Measurements from ENCODE around the gene CSNK1G3.
"Not testable (repeated sequence)": the region's sequence is repeated elsewhere in the genome, so short reads cannot be mapped to it uniquely, and the experiment has no call there.

The CSNK1G3 gene

DNA sequence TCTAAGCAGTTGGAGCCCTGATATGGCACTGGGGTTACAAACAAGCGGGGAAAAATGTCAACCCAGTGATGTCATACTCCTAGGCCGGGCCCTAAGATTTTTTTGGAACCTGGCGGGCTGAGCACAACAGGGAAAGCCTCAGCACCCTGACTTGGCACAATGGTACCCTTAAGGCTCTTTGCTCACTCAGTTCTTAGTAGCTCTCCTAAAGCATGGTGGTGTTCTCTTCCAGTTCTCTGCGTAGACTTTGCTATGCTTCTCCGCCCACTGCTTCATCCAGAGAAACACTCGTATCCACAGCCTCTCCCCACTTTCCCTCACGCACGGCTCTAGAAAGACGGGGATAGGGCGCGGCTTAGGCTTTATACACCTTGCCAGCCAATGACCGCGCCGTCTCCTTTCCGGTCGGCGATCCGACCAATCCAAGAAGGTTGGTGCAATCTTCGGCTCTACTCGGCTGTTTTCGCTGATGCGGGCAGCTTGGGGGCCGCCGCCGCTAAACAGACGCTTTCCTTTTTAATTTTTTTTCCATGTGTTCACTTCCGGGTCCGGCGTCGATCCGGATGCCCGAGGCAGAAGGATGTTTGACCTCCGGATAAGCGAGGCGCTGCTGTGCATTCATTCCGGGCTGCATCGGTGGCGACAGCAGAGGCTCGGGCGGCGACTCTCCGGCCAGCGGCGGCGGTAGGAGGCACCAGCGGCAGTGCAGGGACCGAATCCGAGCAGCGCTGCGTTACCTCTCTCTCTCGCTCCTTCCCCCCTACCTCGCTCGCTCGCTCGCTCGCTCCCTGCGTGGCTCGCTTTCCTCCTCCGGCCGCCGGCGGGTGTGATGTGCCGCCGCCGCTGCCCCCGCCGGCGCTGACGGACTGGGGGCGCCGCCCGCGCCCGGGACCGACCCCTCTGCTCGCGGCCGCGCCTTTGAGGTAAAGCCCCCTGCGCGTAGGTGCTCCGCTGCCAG is at the start of gene CSNK1G3:
CSNK1G3 (plus strand) TSS at position 530 of the 958 bp plus-strand sequence. CDS start 33,487 bp downstream, outside the sequence.
- DNase-seq = peak; percentile 95 to 96
- TF ChIP-seq GATA1 (IDR thresholded peaks at IDR 0.05; ENCODE audit: low read depth, low read length) (no peak), POLR2A (IDR thresholded peaks at IDR 0.05; ENCODE audit: low read length) (peak; percentile 97)

DNA sequence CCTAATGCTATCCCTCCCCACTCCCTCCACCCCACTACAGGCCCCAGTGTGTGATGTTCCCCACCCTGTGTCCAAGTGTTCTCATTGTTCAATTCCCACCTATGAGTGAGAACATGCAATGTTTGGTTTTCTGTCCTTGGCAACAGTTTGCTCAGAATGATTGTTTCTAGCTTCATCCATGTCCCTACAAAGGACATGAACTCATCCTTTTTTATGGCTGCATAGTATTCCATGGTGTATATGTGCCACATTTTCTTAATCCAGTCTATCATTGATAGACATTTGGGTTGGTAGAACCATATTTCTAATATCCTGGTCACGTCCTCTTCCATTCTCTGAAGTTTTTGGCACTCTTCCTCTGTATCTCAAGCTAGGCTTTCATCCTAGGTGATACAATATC is 45.1 kb upstream of the CSNK1G3 start:
- DNase-seq = not testable (repeated sequence)

DNA sequence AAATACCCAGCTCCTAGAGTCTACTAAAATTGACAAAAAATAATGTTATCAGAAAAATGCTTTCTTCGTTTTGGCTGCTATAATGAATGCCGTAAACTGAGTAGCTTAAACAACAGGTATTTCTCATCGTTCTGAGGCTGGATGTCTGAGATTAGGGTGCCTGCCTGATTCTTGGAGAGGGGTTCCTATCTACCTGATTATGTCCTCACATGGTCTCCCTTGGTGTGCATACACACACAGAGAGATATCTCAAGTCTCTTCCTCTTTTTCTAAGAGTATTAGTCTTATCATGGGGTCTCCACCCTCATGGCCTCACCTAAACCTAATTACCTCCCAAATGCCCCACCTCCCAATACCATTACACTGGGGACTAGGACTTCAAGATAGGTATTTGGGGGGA is 40.6 kb upstream of the CSNK1G3 start:
- TF ChIP-seq GATA1 (IDR thresholded peaks at IDR 0.05; ENCODE audit: low read depth, low read length) = no peak
- no peak for TF ChIP-seq POLR2A (IDR thresholded peaks at IDR 0.05; ENCODE audit: low read length)
- DNase-seq = no peak

DNA sequence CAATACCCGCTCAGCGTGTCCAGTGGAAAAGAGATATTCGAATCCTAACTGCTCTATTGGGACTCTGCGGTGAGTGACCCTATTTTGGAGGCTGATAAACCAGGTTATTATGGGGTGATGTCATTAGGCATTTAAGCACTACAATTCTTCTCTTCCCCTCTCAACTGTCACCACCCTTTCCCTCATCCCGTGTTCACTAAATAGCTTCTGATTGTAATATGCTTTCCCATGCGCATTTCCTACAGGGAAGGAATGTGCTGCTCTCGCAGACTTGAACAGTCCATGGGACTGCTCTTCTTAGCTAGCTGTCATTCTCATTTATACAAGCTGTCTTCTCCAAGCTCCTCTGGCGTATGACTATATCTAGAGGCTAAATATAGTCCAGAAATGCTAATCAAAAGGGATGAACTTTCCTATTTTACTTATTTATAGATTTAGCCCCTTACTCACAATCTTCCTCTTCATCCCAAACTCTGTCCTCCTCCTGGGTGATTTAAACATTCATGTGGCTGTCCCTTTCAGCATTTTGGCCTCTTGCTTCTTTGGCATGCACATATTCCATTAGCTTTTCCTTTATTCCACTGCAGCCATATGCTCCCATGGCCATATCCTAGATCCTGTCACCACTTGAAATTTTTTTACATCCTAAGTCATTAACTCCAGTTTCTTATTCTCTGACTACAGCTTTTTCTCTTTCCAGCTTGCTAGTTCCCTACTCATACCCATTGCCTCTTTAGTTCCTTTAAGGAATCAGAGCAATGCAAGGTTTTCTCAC is 39.6 kb upstream of the CSNK1G3 start:
- DNase-seq = no peak
- TF ChIP-seq POLR2A (IDR thresholded peaks at IDR 0.05; ENCODE audit: low read length) (no peak), GATA1 (IDR thresholded peaks at IDR 0.05; ENCODE audit: low read depth, low read length) (no peak)

DNA sequence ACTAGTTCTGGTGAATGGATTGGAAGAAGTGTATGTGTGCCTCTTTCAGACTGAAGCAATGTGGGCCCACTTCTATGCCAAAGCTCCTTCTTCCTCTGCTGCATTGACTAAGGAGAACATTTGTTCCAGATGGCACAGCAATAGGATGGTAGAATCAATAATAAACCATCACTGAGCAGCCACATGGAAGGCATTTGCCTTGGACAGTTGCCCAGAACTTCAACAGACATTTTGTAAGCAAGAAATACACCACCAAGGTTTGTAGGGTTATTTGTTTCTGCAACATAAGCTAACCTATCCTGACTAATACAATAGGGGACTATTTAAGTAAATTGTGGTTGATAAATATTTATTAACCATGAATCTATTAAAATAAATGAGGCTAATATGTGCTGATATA is 37.7 kb upstream of the CSNK1G3 start:
- DNase-seq = no peak
- TF ChIP-seq POLR2A (IDR thresholded peaks at IDR 0.05; ENCODE audit: low read length) (no peak), GATA1 (IDR thresholded peaks at IDR 0.05; ENCODE audit: low read depth, low read length) (no peak)

DNA sequence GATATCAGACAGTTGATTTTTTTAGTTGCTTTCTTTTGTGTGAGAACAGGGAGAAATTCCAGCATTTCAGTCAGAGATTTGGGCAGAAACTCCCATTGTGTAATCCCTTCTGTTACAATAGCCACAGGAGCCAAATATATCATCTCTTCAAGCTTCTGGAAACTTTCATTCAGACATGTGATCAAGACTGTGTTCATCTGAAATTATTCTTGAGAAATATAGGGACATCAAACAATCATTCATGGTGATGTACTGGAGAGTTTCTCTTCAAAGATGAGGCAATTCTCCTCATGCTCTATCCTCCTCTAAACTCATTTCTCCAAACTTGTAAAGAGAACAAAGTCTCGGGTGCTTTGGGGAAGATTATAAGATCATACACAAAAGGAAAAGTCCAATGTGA is 35.2 kb upstream of the CSNK1G3 start:
- TF ChIP-seq POLR2A (IDR thresholded peaks at IDR 0.05; ENCODE audit: low read length) = no peak
- no peak for DNase-seq

DNA sequence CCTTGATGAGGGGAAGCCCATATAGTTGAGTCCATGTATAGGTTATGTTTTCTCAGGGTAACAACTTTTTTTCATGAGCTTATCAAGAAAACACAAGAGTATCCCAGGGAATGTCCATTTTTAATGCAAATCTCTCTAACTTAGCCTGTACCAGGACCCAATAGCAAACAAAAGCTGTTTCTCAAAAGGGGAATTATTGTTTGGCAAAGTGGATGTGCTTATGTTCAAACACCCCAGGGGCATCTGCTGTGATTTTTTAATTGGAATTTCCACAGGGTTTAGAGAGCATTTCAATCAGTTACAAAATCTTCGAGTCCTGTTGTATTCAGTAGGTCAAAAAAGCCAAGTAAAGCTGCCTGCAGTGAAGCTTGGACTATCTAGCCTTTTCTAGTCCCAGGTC is 33.4 kb upstream of the CSNK1G3 start:
- no peak for DNase-seq
- TF ChIP-seq GATA1 (IDR thresholded peaks at IDR 0.05; ENCODE audit: low read depth, low read length) = no peak
- TF ChIP-seq POLR2A (IDR thresholded peaks at IDR 0.05; ENCODE audit: low read length) = no peak

DNA sequence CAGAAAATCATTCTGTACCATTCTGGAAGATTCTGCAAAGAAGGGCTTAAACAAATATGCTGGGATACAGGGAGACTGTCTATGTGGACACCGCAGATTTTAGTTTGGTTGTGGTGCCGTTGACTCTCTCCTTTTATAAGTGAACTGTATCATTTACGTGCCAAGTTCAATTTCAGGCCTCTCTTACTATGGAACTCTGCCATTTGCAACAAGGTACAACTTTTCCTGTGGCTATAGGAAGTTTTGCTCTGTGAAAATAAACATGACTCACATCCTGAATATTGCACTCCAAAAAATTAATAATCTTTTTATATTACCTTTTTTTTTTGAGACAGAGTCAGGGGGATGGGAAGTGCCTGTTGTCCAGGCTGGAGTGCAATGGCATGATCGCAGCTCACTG is 29.7 kb upstream of the CSNK1G3 start:
- DNase-seq = no peak
- TF ChIP-seq POLR2A (IDR thresholded peaks at IDR 0.05; ENCODE audit: low read length) (no peak), GATA1 (IDR thresholded peaks at IDR 0.05; ENCODE audit: low read depth, low read length) (no peak)

DNA sequence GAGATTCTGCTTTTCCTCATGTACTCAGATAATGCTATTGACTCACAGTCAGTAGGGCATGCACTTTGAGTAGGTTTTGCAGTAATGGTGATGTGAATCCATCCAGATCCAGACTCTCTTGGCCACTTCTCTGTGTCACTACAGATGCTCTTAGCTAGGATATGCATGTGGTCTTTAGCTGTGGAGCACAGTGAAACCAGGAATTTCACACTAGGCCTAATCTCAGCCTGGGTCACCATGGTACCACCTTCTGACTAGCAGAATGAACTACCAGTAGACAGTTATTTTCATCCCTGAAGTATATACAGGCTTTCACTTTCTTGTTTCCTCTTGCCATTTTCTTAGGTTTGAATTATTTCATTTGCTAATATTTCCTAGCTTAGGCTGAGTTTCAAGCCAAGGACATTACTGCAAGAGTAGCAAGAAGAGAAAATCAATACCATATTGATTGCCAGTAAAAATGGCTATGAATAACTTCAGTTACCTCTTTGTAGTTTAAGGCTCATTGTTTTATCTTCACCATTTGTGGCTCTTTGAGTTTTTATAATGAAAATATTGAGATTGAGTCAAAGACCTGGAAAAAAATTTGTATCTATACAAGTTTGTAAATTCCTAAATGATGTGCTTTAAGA is 28.4 kb upstream of the CSNK1G3 start:
- no peak for TF ChIP-seq POLR2A (IDR thresholded peaks at IDR 0.05; ENCODE audit: low read length)
- TF ChIP-seq GATA1 (IDR thresholded peaks at IDR 0.05; ENCODE audit: low read depth, low read length) = no peak
- DNase-seq = no peak

DNA sequence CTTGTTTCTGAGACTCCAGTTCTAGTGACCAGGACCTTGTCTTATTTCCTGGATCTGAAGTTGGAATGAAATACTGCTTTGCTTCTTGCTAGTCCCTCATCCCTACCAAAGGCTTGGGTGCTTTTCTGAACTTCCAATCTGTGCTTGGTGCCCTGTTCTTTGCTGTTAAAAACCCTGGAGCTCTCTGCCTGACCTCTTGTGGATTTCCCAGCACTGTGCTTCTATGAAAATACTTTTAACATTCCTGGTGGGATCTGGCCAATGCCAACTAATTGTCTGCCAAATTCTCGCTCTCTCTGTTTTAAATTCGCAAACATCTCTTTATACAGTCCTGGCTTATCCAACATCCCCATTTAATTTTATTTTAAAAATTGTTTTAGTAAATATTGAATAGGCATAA is 26.7 kb upstream of the CSNK1G3 start:
- no peak for DNase-seq
- TF ChIP-seq POLR2A (IDR thresholded peaks at IDR 0.05; ENCODE audit: low read length) (no peak), GATA1 (IDR thresholded peaks at IDR 0.05; ENCODE audit: low read depth, low read length) (no peak)

DNA sequence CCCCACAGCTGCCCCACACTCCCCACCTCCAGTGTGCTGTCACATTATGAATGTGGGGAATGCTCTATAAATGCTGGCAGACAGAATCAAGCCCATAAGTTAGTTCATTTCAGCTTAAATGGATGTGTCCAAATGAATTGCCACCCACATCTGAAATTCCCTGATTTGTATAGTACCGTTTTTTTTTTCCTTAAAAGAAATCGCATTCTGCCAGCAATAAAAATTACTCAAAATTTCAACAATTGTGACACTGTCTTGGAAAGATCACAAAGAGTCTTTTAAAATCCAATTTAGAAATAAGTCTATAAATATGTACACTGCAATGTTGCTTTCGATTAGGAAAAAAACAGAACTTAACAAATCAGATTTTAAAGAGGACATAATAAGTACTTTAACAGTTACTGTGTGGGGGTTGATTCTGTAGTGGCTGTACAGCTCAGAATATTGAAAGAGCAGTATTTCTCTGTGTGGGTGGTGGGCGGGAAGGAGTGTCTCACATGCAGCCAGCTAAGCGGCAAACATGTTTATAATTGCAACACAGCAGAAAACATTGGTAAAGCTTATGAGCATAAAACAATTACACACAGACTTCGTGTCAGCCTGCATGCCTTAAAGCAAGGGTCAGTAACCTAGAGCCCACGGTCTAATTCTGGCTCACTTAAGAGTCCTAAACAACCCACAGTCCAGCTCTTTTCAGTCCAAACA is 24.9 kb upstream of the CSNK1G3 start:
- TF ChIP-seq POLR2A (IDR thresholded peaks at IDR 0.05; ENCODE audit: low read length) (no peak), GATA1 (IDR thresholded peaks at IDR 0.05; ENCODE audit: low read depth, low read length) (no peak)

DNA sequence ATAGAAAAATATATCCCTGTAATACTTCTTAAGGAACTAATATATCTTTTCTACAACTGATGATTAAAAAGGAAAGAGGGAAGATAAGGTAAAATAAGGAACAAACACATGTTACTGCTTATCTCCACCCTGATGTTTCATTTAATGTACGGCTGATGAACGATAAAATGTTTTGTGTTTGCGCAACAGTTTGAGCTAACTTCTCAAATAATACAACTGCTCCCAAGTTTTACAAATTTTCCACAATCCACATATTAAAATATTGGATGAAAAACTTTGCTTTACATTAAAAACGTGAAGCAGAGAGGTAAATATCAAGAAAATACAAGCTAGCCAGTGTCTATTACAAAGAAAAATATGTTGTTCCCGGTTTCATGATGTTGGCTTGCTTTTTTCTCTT is 21.0 kb upstream of the CSNK1G3 start:
- DNase-seq = no peak
- TF ChIP-seq POLR2A (IDR thresholded peaks at IDR 0.05; ENCODE audit: low read length) (no peak), GATA1 (IDR thresholded peaks at IDR 0.05; ENCODE audit: low read depth, low read length) (no peak)

More for the DNA sequence above, 24.9 kb upstream of the CSNK1G3 start:
- DNase-seq = no peak

DNA sequence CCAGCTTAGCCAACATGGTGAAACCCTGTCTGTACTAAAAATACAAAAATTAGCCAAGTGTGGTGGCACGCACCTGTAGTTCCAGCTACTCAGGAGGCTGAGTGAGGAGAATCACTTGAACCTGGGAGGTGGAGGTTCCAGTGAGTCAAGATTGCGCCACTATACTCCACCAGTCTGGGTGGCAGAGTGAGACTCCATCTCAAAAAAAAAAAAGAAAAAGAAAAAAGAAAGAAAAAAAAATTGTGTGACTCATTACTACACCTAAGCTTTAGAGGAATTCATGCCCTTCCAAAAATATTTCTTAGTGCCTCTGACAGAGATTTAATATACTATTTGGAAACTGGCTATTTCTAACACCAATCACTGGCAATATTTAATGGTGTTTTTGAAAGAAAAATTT is 16.8 kb upstream of the CSNK1G3 start:
- not testable (repeated sequence) for DNase-seq

DNA sequence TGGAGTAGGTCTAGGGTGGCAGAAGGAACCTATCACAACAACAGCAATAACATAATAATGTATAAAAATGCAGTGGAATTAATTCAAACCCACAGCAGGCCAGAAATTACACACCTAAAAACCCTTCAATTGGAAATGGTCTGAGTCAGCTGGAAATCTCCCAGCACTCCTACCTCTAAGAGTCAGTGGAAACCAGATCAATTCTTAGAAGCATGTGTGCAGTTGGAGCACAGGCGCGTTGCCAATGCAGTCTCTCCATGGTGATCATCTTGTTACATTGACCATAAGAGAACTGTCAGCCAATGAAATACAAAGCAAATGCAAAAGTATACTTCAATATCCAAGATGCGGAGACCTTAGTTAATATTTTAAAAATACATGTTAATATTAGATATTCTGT is 15.1 kb upstream of the CSNK1G3 start:
- DNase-seq = no peak
- TF ChIP-seq POLR2A (IDR thresholded peaks at IDR 0.05; ENCODE audit: low read length) = no peak
- TF ChIP-seq GATA1 (IDR thresholded peaks at IDR 0.05; ENCODE audit: low read depth, low read length) = no peak
